T1000 (cell line): Measurements from ENCODE around the gene TSPAN4.

Experiments used
- DNase-seq: peaks from one replicate; lab custom pipeline; 2025; ENCODE audit warnings: mixed read lengths; lab: John Stamatoyannopoulos, UW

TSPAN4 gene

DNA sequence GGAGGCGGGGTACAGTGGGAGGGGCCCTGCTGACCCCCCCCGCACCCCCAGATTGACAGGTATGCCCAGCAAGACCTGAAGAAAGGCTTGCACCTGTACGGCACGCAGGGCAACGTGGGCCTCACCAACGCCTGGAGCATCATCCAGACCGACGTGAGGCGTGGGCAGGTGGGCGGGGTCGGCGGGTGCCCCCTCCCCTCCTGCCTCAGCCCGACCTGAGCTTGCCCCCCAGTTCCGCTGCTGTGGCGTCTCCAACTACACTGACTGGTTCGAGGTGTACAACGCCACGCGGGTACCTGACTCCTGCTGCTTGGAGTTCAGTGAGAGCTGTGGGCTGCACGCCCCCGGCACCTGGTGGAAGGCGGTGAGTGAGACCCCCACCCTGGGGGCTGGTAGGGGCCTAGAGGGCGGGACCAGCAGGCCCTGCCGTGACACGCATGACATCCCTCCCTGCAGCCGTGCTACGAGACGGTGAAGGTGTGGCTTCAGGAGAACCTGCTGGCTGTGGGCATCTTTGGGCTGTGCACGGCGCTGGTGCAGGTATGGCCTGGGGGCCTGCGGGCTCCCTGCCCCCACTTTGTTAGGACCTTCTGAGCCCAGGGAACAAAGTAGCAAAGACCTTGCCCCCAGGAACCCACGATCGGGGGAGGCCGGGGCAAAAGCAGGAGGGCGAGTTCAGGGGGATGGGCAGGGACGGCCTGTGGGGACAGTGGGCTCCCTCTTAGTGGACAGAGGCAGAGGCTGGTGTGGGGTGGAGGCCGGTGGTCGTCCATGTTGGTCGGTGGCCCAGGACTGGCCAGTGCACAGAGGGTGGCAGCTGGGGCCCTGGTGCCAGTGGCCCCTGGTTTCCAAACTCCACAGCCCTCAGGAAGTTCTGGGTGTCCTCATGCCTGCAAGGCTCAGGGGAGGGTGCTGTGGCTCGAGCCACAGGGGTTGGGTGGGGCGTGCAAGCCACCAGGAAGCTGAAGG is 23.1 kb downstream of the TSPAN4 start:
- DNase-seq, result no peak

DNA sequence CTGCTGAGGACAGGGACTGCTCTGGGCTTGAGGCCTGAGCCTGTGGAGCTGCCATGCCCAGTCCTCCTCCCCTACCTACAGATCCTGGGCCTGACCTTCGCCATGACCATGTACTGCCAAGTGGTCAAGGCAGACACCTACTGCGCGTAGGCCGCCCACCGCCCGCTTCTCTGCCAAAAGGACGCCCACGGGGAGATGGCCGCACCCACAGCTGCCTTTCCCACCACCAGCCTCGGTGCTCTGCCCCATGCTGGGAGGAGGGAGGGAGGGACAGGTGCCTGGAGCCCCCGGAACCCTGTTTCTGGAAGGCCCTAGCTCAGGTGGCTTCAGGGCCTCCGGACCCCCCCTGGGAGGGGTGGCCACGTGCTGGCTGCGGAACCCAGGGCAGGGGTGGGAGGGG is 23.8 kb downstream of the TSPAN4 start:
- no peak for DNase-seq

DNA sequence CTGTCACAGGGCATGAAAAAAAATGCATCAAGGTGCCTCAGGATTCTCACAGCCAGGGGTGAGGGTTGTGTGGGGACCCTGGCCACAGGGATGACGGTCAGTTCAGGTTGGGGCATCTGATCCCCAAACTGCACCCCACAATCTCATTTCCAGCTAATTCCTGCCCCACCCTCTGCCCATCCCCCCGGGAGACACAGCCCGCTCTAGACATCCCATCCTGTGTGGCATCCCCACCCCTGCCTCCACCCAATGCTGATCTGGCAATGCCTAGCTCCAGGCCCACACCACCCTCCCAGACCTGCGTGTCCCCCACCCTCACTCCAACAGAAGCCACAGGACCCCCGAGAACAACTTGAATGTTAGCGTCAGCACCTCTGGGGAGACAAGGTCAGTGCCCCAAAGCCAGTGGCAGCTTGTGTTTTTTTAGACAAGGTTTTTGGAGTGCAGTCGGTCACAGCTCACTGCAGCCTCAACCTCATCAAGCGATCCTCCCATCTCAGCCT is 25.3 kb downstream of the TSPAN4 start:
- no peak for DNase-seq

DNA sequence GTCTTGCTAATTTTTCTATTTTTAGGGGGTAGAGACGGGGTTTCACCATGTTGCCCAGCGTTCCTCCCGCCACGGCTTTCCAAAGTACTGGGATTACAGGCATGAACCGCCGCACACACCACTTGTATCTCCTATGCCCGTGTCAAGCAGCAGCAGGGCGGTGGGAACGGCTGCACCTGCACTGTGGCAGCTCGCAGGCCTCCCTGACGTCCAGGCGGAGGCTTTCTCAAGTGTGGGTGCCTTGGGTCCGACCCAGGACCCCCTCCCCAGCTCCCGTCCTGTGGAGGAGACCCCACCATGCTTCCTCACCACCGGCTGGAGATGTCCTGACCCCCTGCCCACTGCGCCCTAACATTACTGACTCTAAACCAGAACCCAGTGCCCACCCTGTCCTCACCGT is 25.7 kb downstream of the TSPAN4 start:
- DNase-seq, result no peak

DNA sequence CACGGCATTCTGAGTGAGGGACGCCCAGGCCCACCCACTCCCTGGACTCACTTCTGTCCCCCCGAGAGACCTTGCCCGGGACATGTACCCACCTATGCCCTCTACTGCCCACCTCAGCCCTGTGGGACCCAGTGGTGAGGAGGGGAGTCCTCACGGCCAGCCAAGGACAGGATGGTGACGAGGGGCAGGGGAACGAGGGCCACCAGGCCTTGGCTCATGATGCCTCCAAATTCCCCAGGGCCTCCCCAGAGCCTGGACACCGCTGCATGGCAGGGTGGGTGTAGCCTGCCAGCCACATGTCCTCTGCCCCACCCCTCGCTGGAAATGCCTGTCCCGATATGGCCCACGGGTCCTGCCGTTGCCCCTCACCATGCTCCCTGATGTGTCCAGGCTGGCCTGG is 26.1 kb downstream of the TSPAN4 start:
- DNase-seq, result no peak

DNA sequence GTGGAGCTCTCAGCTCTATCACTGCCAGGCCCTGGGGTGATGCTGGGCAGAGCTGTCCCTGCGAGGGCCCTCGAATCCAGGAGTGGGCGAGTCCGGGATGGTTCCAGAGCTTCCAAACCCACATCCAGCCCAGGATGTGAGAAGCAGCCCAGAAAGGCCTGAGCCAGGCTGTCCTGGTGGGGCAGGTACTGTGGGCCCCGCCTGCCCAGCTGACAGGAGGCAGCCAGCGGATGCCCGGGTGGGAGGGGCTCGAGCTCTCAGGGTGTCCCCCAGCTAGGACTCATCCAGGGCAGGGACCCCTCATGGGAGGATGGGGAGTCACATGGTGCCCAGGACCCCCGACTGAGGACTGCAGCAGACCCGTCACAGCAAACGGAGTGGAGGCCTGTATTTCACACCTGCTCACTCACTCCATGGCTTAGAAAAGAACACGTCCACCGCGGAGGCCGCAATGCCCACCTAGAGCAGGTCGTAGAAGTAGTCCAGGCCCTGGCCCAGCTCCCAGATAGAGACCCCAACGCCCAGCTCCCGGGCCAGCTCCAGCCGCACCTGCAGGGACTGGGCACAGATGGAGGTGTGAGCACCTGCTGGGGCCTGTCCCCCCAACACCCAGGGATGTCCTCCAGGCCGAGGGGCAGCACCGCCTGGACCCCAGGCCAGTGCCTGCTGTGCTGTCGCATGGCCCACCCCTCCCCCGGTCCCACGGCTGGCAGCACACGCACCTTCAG is 26.9 kb downstream of the TSPAN4 start:
- DNase-seq, result no peak

DNA sequence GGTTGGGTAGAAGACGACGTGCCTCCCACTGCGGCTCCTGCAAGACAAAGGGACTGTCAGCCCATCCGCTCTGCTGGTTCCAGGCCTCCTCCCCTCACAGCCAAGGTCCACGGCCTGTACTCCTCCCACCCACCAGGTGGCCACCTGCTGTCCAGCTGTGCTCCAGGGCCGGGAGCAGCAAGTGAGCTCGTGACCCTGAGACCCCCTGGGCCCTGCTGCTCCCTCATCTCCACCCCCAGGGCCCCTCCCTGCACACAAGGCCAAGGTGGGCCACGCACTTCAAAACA is 27.4 kb downstream of the TSPAN4 start:
- DNase-seq, result no peak

DNA sequence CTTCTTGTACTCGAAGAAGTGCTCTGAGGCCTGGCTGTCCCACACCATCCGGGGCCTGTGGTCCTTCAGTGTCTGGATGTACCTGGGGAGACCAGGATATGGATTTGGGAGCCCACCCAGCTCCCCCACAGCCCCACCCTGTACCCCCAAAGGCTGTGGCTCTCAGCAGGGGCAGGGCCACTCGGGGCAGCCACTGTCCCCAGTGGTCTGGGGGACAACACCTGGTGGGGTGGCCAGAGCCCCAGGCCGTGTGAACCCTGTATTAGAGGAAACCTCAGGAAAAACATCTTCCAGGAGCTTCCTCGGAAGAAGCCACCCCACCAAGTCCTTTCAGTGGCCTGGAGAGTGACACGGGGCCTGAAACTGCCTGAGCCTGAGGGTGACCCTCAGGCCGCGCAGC is 27.8 kb downstream of the TSPAN4 start:
- DNase-seq, result no peak

DNA sequence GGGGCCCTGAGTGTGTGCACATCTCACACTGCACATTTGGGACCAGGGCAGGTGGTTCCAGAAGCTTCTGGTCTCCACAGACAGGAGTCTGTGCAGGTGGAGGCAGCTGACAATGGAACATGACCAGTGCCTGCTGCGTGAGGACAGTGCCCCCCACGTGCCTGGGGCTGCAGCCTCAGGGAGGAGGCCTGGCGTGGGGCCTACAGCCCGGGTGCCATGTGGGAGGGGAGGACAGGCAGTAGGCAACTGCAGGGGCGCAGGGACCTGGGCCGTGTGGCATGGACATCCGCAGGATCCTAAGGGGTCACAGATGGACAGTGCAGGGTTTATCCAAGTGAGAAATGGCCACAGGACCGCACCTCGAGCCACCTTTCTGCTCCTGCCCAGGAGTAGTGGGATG is 28.8 kb downstream of the TSPAN4 start:
- DNase-seq, result no peak

DNA sequence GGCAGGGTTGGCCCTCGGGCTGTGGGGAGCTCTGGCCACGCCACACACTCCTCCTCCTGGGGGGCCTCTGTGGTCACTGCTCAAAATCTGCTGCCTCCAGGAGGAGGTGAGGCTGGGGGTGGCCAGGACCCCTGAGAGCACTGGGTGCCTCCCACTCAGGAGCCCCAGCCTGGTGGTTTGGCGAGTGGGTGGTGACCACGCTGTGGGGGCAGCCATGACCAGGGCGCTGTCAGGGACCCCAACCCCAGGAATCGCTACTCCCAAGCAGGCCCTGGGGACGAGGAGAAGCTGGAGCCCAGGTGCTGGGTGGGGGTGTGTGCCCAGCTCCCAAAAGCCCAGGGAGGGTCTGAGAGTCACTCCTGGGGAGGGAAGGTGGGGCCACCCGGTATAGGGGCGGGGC is 30.1 kb downstream of the TSPAN4 start:
- DNase-seq, result no peak

DNA sequence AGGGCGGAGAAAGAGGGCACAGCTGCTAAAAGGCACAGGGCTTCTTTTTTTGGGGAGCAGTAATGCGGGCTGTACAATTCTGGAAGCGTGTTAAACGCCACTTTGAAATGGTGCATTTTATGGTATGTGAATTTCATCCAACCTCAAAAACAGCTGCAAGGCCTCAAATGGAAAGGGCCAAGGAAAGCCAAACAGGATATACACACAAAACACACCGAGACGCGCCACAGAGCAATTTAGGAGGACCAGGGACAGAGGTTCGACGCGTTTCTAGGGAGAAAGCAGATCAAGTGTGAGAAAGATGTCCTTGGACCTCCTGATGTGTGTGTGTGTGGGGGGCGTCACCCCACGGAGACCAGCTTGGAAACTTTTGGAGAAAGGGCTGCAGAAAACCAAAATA is 31.1 kb downstream of the TSPAN4 start:
- DNase-seq, result no peak

DNA sequence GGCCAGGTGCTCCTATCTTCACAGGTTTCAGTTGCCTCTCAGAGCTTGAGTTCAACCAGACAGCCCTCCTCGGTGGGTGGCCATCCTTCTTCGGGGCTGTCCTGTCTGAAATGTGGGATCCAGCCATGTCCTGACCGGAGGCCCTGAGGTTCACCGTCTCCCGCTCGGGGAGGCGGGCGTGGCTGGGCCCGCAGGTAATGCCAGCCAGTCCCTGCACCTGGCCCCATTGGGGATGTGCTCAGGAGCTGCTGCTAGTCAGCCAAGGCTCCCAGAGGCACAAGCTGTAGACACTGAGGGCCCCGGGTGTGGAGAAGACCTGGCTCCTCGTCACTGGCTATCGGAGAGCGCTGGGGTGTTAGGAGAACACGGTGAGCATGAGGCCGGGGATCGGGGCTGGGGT is 32.6 kb downstream of the TSPAN4 start:
- DNase-seq, result no peak

DNA sequence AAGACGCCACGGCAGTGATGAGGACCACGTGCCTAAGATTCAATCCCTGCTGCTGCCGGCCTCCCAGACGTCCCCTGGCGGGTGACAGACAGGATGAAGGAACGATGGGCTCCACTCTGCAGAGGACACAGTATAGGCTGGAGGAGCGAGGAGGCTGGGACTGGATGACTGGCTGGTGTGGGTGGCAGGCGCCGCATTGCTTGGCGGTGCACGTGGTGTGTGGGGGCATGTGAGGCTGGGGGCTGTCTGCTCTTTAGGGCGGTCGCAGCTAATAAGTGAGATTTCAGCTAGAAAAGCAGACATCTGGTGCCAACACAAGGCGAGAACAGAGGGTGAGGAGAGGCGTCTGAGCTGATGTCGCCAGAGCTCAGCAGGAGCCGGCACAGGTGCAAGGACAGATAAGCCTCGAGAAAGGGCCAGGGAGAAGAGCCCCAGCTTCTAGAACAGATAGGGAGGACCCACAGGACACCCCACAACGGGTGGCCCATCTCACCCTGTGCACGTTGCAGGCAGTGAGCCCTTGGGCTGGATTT is 33.2 kb downstream of the TSPAN4 start:
- no peak for DNase-seq

DNA sequence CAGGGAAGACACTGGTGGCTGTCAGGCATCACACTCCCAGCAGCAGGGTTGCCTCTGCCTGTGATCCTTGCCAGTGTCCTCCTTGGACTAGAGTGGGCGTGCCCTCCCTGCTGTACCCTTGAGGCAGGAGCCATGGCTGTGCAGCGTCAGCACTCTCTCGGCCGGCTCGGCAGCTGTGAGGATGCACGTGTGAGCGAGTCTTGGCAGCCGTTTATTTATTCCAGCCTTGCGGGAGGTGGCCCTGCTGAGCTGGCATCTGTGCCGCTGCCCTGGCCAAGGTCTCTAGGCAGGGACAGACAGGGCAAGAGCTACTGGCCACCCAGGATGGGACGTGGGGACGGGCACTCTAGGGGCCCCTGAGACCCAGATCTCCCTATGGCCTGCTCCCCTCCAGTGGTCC is 33.9 kb downstream of the TSPAN4 start:
- no peak for DNase-seq

DNA sequence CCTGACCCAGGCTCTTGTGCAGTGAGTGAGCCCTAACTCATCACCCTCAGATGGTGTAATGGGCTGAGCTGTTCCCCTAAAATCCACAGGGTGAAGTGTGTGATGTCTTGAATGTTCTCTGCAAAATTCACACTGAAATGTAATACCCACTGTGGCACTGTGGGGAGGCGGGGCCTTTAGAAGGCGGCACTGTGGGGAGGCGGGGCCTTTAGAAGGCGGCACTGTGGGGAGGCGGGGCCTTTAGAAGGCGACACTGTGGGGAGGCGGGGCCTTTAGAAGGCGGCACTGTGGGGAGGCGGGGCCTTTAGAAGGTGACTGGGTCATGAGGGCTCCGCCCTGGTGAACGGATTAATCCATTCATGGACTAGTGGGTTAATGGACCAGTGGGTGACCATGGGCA is 34.9 kb downstream of the TSPAN4 start:
- no peak for DNase-seq

DNA sequence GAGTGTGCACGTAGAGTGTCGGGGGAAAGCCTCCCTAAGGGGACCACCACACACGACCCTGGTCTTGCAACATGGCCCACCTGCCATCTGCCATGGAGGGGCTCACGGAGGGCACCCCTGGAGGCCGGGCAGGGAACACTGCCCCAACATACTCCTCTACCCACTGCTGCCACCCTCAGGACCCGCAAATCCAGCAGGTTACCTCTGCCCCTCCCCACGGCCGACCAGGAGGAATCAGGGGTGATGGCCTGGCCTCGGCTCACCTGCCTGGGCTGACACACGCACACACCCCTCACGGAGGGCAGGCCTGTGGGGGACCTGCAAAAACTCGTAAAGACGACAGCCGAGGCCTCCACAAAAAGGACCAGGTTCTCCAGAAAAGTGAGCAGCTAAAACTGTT is 37.8 kb downstream of the TSPAN4 start:
- no peak for DNase-seq

DNA sequence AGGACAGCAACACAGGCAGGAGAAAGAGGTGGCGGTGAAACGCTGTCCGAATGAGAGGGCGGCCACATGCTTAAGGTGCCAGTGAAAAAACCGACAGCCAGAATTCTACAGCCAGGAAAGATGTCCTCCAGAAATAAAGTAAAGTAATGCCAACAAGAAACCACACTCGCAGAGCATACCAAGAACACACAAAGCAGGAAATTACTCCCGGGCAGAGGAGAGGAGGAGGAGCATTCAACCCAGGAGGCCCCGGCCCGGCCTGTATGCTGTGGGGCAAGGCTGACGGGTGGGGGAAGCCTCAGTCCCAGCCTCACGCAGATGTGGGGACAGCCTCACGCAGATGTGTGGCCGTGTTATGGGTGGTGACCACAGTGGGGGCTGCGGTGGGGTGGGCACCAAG is 39.9 kb downstream of the TSPAN4 start:
- no peak for DNase-seq

DNA sequence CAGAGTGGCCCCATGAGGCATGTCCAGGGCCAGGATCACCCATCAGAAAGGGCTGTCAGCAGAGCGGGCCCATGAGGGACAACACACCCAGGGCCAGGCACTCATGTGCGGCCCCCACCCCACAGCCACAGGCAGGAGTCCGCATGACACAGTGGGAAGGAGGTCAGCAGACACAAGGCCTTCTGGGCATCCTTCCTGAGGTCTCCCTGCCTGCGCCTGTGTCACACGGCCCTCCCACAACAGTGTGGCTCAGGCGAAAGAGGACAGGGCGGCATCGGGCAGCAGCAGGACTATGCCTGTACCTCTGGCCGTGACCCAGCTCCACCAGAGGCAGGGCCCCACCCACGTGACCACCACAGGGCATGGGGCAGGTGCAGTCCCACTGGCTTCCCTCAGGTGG is 40.9 kb downstream of the TSPAN4 start:
- DNase-seq, result no peak

DNA sequence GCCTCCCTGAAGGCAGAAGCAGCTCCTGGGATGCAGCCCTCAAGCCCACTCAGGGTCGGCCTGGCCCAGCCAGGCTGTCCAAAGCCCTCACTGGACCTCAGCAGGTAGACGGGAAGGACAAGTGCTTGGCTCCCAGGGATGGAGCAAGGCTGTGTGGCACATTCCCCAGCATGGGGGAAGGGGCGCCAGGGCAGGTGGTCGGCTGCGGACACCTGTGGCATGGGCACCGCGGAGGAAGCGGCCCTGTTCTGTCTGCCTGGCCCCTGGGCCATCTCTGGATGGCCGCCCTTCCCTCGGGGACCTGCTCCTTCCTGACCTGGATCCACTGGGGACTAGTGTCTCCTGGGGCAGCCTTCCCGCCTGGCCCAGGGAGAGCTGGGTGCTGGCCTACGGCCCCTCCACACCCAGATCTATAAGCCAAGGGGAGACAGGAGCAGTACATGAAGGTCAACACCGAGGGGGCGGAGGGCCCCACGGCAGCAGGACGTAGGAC is 42.0 kb downstream of the TSPAN4 start:
- DNase-seq, result no peak

DNA sequence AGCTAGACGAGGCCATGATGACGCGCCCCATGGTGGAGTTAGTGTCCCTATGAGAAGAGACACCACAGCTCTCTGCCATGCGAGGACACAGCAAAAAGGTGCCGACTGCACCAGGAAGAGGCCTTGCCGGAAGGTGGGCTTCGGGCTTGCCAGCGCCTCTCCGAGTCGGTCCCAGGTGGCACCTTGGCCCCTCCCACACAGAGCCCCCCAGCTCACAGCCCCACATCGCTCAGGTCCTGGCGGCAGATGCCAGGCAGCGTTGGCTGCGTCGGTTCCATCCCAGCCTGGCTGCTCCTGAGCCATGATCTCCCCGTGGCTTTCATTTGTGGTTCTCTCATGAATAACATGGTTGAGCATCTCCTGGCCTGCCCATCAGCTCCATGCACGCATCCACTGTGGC is 43.9 kb downstream of the TSPAN4 start:
- DNase-seq, result no peak

DNA sequence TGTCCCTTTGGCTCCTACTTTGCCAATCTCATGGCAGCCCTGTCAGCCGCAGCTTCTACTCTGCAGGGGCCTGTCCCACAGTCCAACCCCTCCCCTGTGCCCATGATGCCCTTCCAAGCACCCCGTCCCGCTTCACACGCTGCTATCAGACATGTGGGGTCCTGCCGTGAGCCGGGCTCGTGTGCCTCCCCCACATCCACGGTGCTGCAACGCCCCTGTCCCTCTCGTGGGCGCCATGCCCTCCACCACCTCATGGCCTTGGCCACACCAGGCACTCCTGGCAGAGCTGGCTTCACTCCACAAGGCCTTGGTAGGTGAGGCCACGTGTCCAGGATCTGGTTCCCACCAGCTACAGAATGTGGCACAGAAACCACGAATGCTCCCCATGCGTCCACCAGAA is 44.9 kb downstream of the TSPAN4 start:
- DNase-seq, result no peak

DNA sequence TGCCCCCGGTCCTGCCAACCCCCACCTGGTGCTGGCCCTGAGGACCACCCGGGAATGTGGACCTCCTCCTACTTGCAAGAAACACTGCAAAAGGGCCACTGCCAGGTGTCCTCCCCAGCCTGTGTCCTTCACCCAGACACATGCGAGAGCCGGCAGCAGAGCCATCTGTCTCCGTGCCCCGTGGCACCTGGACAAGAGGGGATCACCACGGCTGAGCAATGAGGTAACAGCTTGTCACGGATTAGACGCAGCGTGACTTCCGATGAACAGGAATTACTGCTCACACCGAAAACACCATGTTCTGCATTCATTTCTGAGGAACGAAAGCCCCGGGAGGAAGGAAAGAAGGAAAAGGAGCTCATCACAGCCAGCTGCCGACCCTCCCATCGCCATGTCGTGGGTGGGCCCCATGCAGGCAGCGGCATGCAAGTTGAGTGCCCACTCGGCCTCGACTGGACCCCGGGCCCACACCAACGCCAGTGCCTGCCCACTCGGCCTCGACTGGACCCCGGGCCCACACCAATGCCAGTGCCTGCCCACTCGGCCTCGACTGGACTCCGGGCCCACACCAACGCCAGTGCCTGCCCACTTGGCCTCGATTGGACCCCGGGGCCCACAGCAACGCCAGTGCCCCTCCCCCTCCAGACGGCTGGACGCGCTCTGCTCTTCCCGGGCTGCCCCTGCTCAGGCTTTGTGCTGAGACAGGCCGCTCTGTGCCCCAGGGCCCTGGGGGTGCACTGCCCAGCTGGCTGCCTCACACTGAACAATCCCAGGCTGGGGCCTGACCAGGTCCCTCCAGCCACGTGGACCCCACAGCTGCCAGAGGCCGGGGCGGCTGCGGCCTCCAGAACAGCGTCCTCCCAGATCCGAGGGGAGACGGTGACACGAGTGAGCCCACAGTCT is 45.9 kb downstream of the TSPAN4 start:
- DNase-seq, result no peak
